ENCODE data around the gene OR10H3. TPM values are rescaled to one million over a fixed set of nuclear protein-coding genes. Genes with fewer than 3 reads are reported as not detected.

The OR10H3 gene
- polyA plus RNA-seq, result not detected

- H3K27me3 Mint-ChIP-seq (ENCODE audit: low read depth in 3 of 3), result peaks cover 5 to 16% (median 12%) of the 10 kb centered on the region in 3 donors
- peaks cover 4 to 22% (median 13%) of the 10 kb centered on the region in 6 donors for H3K9me3 Mint-ChIP-seq
- peaks cover 0 to 13% (median 5%) of the 10 kb centered on the region in 3 donors for H3K36me3 Mint-ChIP-seq
- H3K4me1 Mint-ChIP-seq, result no peaks in the 10 kb centered on the region
- no peak within 1 kb of the TSS for H3K27ac Mint-ChIP-seq
- H3K4me3 Mint-ChIP-seq, result no peak within 1 kb of the TSS
- DNase-seq, result no peak
These were observed at the start of gene OR10H3 for GRCh38 chr19:15737722-15738121. Gene OR10H3, plus strand, starts transcription at chr19:15737985. Its CDS starts 3,408 bp downstream, at chr19:15741393.

- Mint-ChIP-seq H3K4me1 (no peaks in the 10 kb centered on the region), H3K4me3 (no peak overlapping the region), H3K27ac (no peak overlapping the region), H3K36me3 (no peaks in the 10 kb centered on the region), H3K27me3 (ENCODE audit: low read depth in 3 of 3) (peaks cover 3 to 26% (median 13%) of the 10 kb centered on the region in 3 donors), H3K9me3 (peaks cover 0 to 1% (median 0%) of the 10 kb centered on the region in 6 donors)
- DNase-seq, result no peak
These were observed 41.1 kb upstream of the OR10H3 start for GRCh38 chr19:15696654-15697194.

GRCh38 chr19:15701757-15702533 is 35.8 kb upstream of the OR10H3 start:
- DNase-seq, result no peak
- no peak overlapping the region for H3K4me3 Mint-ChIP-seq
- H3K27ac Mint-ChIP-seq, result no peak overlapping the region
- peaks cover 0 to 2% (median under 1%) of the 10 kb centered on the region in 6 donors for H3K9me3 Mint-ChIP-seq
- peaks cover 4 to 25% (median 10%) of the 10 kb centered on the region in 3 donors for H3K27me3 Mint-ChIP-seq (ENCODE audit: low read depth in 3 of 3)
- no peaks in the 10 kb centered on the region for H3K4me1 Mint-ChIP-seq
- no peaks in the 10 kb centered on the region for H3K36me3 Mint-ChIP-seq

- H3K9me3 Mint-ChIP-seq, result peaks cover 0 to 4% (median 1%) of the 10 kb centered on the region in 6 donors
- H3K27me3 Mint-ChIP-seq (ENCODE audit: low read depth in 3 of 3), result peaks cover 4 to 19% (median 10%) of the 10 kb centered on the region in 3 donors
- H3K4me1 Mint-ChIP-seq, result no peaks in the 10 kb centered on the region
- H3K27ac Mint-ChIP-seq, result no peak overlapping the region
- DNase-seq, result peak in 2 of 3 donors; percentile 7 to 14
- H3K36me3 Mint-ChIP-seq, result no peaks in the 10 kb centered on the region
- no peak overlapping the region for H3K4me3 Mint-ChIP-seq
These were observed 35.3 kb upstream of the OR10H3 start for GRCh38 chr19:15702534-15702930.

- no peaks in the 10 kb centered on the region for H3K9me3 Mint-ChIP-seq
- no peak for DNase-seq
- H3K4me1 Mint-ChIP-seq, result no peaks in the 10 kb centered on the region
- no peak overlapping the region for H3K27ac Mint-ChIP-seq
- no peaks in the 10 kb centered on the region for H3K36me3 Mint-ChIP-seq
- peaks cover 2 to 13% (median 10%) of the 10 kb centered on the region in 3 donors for H3K27me3 Mint-ChIP-seq (ENCODE audit: low read depth in 3 of 3)
- H3K4me3 Mint-ChIP-seq, result no peak overlapping the region
These were observed 23.1 kb upstream of the OR10H3 start for GRCh38 chr19:15714638-15715037.

- Mint-ChIP-seq H3K4me1 (no peaks in the 10 kb centered on the region), H3K27ac (no peak overlapping the region), H3K9me3 (no peaks in the 10 kb centered on the region), H3K36me3 (no peaks in the 10 kb centered on the region), H3K27me3 (ENCODE audit: low read depth in 3 of 3) (peaks cover 2 to 19% (median 13%) of the 10 kb centered on the region in 3 donors), H3K4me3 (no peak overlapping the region)
- no peak for DNase-seq
These were observed 22.1 kb upstream of the OR10H3 start for GRCh38 chr19:15715642-15716041.

GRCh38 chr19:15717809-15718208 is 20.0 kb upstream of the OR10H3 start:
- H3K36me3 Mint-ChIP-seq, result no peaks in the 10 kb centered on the region
- DNase-seq, result no peak
- no peak overlapping the region for H3K27ac Mint-ChIP-seq
- H3K4me1 Mint-ChIP-seq, result no peaks in the 10 kb centered on the region
- peaks cover 4 to 16% (median 12%) of the 10 kb centered on the region in 3 donors for H3K27me3 Mint-ChIP-seq (ENCODE audit: low read depth in 3 of 3)
- no peaks in the 10 kb centered on the region for H3K9me3 Mint-ChIP-seq
- no peak overlapping the region for H3K4me3 Mint-ChIP-seq

GRCh38 chr19:15721268-15721667 is 16.5 kb upstream of the OR10H3 start:
- H3K27me3 Mint-ChIP-seq (ENCODE audit: low read depth in 3 of 3), result peaks cover 6 to 19% (median 11%) of the 10 kb centered on the region in 3 donors
- H3K36me3 Mint-ChIP-seq, result no peaks in the 10 kb centered on the region
- no peak for DNase-seq
- no peak overlapping the region for H3K4me3 Mint-ChIP-seq
- H3K9me3 Mint-ChIP-seq, result peaks cover 0 to 2% (median 0%) of the 10 kb centered on the region in 6 donors
- H3K27ac Mint-ChIP-seq, result no peak overlapping the region
- H3K4me1 Mint-ChIP-seq, result no peaks in the 10 kb centered on the region

GRCh38 chr19:15722956-15723355 is 14.8 kb upstream of the OR10H3 start:
- DNase-seq, result no peak
- Mint-ChIP-seq H3K36me3 (no peaks in the 10 kb centered on the region), H3K4me1 (no peaks in the 10 kb centered on the region), H3K9me3 (peaks cover 0 to 2% (median 0%) of the 10 kb centered on the region in 6 donors), H3K27me3 (ENCODE audit: low read depth in 3 of 3) (peaks cover 4 to 28% (median 14%) of the 10 kb centered on the region in 3 donors), H3K4me3 (no peak overlapping the region), H3K27ac (no peak overlapping the region)

GRCh38 chr19:15727724-15728123 is 10.1 kb upstream of the OR10H3 start, which contains the start of gene OR10H2:
Gene OR10H2, plus strand, starts transcription at chr19:15728024. Its CDS starts 20 bp downstream, at chr19:15728044.
- peaks cover 11 to 15% of the 10 kb centered on the region in 2 donors for H3K4me1 Mint-ChIP-seq
- no peak within 1 kb of the TSS for H3K4me3 Mint-ChIP-seq
- H3K27me3 Mint-ChIP-seq (ENCODE audit: low read depth in 3 of 3), result peaks cover 4 to 19% (median 12%) of the 10 kb centered on the region in 3 donors
- H3K9me3 Mint-ChIP-seq, result peaks cover 0 to 2% (median 0%) of the 10 kb centered on the region in 6 donors
- no peaks in the 10 kb centered on the region for H3K36me3 Mint-ChIP-seq
- no peak for DNase-seq
- peak within 1 kb of the TSS in 1 of 6 donors; percentile 31 for H3K27ac Mint-ChIP-seq

GRCh38 chr19:15730538-15730937 is 7.2 kb upstream of the OR10H3 start:
- Mint-ChIP-seq H3K36me3 (no peaks in the 10 kb centered on the region), H3K27ac (peak overlapping the region in 1 of 6 donors; percentile 56), H3K27me3 (ENCODE audit: low read depth in 3 of 3) (peaks cover 3 to 18% (median 8%) of the 10 kb centered on the region in 3 donors), H3K9me3 (no peaks in the 10 kb centered on the region), H3K4me1 (peaks cover 11 to 15% of the 10 kb centered on the region in 2 donors), H3K4me3 (peak overlapping the region in 2 of 5 donors; percentile 33 to 51)
- peak; percentile 5 to 26 (median 6) for DNase-seq

- no peaks in the 10 kb centered on the region for H3K36me3 Mint-ChIP-seq
- H3K27ac Mint-ChIP-seq, result no peak overlapping the region
- H3K9me3 Mint-ChIP-seq, result no peaks in the 10 kb centered on the region
- peaks cover 3 to 12% (median 8%) of the 10 kb centered on the region in 3 donors for H3K27me3 Mint-ChIP-seq (ENCODE audit: low read depth in 3 of 3)
- no peak for DNase-seq
- H3K4me1 Mint-ChIP-seq, result peaks cover 11 to 15% of the 10 kb centered on the region in 2 donors
- H3K4me3 Mint-ChIP-seq, result no peak overlapping the region
These were observed 5.4 kb upstream of the OR10H3 start for GRCh38 chr19:15732388-15732787.

- no peak for DNase-seq
- no peak overlapping the region for H3K27ac Mint-ChIP-seq
- H3K4me3 Mint-ChIP-seq, result no peak overlapping the region
- no peaks in the 10 kb centered on the region for H3K9me3 Mint-ChIP-seq
- peaks cover 2 to 13% (median 10%) of the 10 kb centered on the region in 3 donors for H3K27me3 Mint-ChIP-seq (ENCODE audit: low read depth in 3 of 3)
- no peaks in the 10 kb centered on the region for H3K36me3 Mint-ChIP-seq
- H3K4me1 Mint-ChIP-seq, result peaks cover 11 to 15% of the 10 kb centered on the region in 2 donors
These were observed 3.9 kb upstream of the OR10H3 start for GRCh38 chr19:15733895-15734294.

- peaks cover 0 to 13% (median 5%) of the 10 kb centered on the region in 3 donors for H3K36me3 Mint-ChIP-seq
- H3K27ac Mint-ChIP-seq, result no peak overlapping the region
- DNase-seq, result no peak
- H3K9me3 Mint-ChIP-seq, result peaks cover 4 to 22% (median 13%) of the 10 kb centered on the region in 6 donors
- H3K27me3 Mint-ChIP-seq (ENCODE audit: low read depth in 3 of 3), result peaks cover 5 to 17% (median 14%) of the 10 kb centered on the region in 3 donors
- no peaks in the 10 kb centered on the region for H3K4me1 Mint-ChIP-seq
- H3K4me3 Mint-ChIP-seq, result no peak overlapping the region
These were observed 3.0 kb downstream of the OR10H3 start for GRCh38 chr19:15740785-15741184.

All from immature natural killer cell (primary cell).